Measurements from ENCODE around the gene KRTAP25-1.

- TF ChIP-seq CTCF (IDR thresholded peaks at IDR 0.05), result no peak
- no peak for TF ChIP-seq POLR2A (IDR thresholded peaks at IDR 0.05)
Observed at GRCh38 chr21:30329203-30329875, 40.0 kb upstream of the KRTAP25-1 start.
